Activated CD4-positive, alpha-beta T cell treated with anti-CD3 and anti-CD28 coated beads, Interleukin-10, Interleukin-2, amounts not matched to agents 100 ng/mL and 50 ng/mL, durations not matched to agents 16 hours and 8 hours (primary cell): ENCODE data around the gene CLDN9.
A peak's percentile ranks its signal among the peaks of the same experiment; 100 is the strongest.

Experiments used
- DNase-seq: peaks from one replicate; pipeline ENCODE4 v3.0.0-alpha.2; 2020

CLDN9 gene

DNA sequence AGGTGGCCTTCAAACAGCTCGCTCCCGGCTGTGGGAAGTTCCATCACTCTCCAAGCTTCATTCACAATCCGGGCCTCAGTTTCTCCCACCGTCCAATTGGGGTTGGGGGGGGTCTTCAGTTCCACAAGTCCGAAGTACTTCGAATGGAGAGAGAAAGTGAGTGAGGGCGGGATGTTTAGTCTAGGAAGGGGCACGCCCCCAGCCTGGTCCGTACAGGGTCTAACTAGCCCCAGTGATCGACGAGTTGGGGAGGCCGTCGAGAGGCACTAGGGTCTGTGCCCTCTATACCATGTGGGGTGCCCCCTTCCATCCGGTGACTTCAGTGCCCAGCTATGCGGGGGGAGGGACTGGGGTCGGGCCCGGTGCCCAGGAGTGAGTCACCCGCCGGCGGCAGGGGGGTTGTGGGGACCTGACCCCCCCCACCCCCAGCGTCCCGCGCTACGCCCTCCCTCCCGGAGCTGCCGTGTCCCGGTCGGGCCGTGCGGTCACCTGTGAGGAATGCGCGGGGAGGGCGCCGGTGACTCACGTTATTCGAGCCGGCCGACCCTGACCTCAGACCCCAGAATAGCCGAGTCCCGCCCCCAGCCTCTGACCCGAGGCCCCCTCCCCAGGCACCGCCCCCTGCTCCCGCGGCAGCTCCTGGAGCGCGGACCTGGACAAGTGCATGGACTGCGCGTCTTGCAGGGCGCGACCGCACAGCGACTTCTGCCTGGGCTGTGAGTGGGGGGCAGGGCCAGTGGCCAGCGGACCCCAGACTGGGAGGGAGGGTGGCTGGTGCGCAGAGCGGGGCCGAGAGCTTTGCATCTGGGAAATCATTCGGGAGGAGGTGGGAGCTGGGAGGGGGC, 8.1 kb downstream of the CLDN9 start:
- peak; percentile 37 for DNase-seq

DNA sequence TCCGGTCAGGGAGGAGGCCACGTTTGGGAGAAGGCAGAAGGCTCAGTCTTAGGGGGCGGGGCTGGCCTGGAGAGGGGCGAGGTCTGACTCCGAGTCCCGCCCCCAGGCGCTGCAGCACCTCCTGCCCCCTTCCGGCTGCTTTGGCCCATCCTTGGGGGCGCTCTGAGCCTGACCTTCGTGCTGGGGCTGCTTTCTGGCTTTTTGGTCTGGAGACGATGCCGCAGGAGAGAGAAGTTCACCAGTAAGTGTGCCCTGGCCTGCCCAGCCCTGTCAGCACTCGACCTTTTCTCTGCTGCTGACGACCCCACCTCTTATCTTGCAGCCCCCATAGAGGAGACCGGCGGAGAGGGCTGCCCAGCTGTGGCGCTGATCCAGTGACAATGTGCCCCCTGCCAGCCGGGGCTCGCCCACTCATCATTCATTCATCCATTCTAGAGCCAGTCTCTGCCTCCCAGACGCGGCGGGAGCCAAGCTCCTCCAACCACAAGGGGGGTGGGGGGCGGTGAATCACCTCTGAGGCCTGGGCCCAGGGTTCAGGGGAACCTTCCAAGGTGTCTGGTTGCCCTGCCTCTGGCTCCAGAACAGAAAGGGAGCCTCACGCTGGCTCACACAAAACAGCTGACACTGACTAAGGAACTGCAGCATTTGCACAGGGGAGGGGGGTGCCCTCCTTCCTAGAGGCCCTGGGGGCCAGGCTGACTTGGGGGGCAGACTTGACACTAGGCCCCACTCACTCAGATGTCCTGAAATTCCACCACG, 8.9 kb downstream of the CLDN9 start:
- peak; percentile 80 for DNase-seq

DNA sequence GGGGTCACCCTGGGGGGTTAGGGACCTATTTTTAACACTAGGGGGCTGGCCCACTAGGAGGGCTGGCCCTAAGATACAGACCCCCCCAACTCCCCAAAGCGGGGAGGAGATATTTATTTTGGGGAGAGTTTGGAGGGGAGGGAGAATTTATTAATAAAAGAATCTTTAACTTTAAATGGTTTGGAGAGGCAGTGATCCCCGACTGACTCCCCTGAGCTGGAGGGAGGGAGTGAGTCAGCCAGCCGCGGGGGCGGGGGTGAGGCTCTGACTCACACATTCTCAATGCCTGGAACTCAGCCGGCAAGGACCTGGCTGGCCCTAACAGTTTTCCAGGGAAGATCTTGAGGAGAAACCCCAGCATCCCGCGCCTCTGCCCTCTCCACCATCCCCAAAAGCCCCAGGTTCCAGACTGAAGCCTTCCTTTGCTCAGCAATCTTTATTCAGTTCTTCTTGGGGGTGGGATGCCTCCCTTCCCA, 9.5 kb downstream of the CLDN9 start:
- peak; percentile 89 for DNase-seq

DNA sequence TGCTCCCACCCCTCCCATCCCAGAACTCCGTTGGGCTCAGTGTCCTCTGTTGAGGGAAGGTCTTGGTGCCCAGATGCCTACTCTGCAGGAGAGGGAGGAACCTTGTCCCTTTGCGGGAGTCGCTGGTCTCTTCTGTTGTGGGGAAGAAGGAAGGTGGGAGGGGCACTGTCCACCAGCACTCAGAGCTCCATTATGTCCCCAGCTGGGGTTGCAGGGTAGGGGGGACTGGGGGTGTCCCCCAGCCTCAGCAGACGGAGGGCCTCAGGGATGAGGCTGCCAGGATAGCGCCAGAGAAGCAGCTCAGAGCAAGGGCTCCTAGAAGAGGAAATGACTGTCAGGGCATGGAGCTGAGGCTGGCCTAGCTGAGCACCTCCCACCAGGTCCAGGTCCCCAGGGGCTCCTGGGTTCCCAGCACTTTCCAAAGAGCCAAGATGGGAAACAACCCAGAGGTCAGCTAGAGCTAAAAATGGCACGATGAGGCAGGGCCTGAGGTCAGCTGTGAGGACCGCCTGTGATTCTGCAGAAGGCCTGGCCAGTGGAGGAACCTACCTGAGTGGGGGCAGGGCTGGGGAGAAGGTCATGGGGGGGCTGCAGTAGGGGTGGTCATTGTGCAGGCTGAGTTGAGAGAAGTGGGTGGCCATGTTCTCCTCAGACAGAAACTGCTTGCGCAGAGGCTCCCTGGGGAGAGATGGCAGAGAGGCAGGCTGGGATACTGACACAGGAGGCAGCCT, 10.1 kb downstream of the CLDN9 start:
- peak; percentile 34 for DNase-seq

DNA sequence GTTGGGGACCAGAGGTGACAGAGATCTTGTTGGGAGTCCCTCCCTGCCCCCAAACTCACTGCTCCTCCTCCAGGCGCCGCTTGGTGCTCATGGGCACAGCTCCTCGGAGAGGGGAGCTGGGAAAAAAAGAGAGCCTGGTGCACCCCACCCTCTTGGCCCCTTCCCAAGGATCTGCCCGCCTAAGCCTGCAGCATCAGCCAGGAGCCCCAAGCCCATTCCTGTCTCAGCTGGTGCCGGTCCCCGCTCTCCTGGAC, 10.6 kb downstream of the CLDN9 start:
- no peak for DNase-seq

DNA sequence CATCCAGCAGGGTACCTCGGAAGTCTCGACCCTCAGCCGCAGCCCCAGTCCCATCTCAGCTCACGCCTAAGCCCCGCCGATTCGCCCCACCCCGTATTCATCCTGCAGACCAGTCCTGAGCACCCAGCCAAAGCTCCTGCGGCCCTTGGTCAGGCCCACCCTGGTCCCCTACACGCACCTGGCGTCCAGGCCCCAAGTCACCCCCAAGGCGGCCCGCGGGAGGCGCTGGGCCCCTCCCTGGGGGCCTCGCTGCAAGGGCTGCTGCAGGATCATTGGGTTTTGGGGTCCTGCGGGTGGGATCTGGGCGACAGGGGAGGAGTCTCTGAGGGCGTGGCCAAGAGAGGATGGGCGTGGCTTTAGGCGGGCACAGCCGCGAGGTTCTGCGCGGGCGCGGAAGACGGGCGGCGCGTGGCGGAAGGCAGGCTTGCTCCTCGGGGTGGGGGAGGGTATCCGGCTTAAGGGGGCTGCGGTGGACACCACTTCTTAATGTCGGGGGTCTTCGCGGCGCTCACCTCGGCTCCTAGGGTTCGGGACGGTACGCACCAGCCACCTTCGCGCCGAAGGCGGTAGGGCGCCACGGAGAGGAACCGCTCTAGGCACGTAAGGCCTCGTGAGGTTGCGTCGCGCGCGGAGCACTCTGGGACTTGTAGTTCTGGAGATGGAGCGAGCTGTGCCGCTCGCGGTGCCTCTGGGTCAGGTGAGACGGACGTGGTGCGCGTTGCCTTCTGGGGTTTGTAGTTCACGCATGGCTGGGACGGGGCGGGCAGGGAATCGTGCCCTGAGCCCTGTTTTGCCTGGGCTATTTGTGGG, 11.2 kb downstream of the CLDN9 start, which contains the start of the genes HCFC1R1 and THOC6:
Gene HCFC1R1 (minus strand): TSS at position 274 of the 810 bp plus-strand sequence. CDS start 1 bp downstream, at position 273.
Gene THOC6 (plus strand): TSS at position 367 of the 810 bp plus-strand sequence. CDS start 292 bp downstream, at position 659.
- peak; percentile 98 for DNase-seq

DNA sequence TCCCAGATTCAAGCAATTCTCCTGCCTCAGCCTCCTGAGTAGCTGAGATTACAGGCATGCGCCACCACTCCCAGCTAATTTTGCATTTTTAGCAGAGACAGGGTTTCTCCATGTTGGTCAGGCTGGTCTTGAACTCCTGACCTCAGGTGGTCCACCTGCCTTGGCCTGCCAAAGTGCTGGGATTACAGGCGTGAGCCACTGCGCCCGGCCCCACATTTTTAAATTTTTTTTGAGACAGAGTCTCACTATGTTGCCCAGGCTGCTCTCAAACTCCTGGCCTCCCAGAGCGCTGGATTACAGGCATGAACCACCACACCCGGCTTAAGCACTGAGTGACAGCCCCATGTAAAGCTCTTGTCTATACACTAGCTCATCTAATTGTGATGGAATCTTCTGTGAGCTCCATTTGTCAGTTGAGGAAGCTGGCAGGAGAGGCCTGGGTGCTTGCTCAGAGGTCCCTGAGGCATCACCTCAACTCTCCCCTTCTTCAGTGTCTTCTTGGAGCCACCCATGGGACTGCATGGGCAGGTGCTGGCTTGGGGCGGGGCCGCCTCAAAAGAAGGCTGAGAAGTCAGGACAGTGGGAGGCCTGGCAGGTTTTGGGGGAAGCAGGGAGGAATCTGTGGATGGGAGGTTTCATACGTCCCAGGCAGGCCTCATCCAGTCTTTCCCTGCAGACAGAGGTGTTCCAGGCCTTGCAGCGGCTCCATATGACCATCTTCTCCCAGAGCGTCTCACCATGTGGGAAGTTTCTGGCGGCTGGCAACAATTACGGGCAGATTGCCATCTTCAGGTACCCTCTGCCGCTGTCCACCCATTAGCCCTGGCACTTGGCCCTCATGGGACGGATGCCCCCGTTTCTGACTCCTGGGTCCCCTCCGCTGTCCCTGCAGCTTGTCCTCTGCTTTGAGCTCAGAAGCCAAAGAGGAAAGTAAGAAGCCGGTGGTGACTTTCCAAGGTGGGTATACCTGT, 12.6 kb downstream of the CLDN9 start:
- no peak for DNase-seq

DNA sequence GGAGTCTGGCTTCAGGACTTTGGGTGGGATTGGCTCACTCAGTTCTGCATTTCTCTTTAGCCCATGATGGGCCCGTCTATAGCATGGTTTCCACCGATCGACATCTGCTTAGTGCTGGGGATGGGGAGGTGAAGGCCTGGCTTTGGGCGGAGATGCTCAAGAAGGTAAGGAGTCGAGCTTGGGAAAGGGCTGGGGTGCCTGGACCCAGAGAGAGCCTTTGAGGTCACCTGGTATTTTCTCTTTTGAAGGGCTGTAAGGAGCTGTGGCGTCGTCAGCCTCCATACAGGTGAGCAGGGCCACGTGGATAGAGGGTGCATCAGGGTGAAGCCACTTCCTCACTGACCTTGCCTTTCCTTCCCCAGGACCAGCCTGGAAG, 13.3 kb downstream of the CLDN9 start:
- DNase-seq = no peak

DNA sequence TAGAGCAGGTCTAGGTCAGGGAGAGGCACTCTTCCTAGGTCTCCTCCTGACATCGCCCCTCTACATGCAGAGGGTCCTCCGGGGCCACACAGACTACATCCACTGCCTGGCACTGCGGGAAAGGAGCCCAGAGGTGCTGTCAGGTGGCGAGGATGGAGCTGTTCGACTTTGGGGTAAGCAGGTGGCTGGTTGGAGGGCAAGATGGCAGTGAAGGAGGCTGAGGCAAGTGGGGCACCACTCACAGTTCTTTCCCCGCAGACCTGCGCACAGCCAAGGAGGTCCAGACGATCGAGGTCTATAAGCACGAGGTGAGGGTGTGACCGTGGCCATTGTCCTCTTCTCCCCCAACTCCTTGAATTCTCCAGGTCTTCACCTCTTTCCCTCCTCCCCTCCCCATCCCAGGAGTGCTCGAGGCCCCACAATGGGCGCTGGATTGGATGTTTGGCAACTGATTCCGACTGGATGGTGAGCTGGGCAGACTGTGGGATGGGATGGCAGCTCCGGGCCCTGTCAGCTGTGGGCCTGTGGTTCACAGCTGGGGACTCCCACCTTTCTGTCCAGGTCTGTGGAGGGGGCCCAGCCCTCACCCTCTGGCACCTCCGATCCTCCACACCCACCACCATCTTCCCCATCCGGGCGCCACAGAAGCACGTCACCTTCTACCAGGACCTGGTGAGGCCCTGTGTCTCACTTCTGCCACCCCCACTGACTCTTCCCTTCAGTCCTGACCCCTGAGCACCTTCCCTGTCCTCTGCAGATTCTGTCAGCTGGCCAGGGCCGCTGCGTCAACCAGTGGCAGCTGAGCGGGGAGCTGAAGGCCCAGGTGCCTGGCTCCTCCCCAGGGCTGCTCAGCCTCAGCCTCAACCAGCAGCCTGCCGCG, 14.1 kb downstream of the CLDN9 start:
- no peak for DNase-seq

DNA sequence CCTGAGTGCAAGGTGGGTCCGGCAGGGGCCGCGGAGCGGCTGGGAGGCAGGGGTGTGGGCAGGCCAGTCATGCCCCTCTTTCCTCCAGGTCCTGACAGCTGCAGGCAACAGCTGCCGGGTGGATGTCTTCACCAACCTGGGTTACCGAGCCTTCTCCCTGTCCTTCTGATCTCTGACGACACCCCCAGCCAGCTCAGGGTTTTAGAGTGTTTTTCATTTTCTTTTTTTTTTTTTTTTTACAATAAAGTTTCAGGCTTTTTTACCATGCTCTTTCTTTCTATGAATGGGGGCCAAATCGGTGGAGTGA, 14.7 kb downstream of the CLDN9 start:
- DNase-seq = no peak

DNA sequence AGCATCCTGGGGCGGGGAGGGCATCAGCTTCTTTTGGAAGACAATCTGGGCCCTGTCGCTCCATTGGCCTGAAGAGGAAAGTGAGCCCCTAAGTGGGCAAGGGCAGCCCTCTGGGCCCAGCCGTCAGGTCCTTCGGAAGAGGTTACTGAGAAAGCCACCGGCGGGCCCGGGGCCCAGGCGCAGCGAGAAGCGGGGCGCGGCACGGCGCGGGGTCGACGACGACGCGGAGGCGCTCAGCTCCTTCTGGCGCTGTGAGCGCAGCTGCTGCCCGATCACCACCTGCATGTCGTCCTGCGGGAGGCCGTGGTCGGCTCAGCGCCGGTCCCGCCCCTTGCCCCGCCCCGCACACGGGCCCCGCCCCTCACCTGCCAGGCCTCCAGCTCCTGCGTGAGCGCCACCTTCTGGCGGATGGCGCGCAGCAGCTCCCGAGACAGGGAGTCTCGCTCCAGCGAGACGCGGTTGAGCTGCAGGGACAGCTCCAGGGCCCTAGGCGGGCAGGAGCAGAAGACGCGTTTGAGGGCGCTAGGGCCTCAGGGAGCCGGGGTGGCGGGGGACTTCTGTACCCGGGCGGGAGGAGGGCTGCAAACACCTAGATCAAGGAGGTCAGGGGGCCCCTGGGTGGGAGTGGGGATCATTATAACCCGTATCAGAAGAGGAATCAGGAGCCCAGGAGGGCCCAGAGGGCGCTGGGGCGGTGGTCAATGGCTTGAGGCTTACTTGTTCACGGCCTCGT, 15.4 kb downstream of the CLDN9 start:
- peak; percentile 94 for DNase-seq

DNA sequence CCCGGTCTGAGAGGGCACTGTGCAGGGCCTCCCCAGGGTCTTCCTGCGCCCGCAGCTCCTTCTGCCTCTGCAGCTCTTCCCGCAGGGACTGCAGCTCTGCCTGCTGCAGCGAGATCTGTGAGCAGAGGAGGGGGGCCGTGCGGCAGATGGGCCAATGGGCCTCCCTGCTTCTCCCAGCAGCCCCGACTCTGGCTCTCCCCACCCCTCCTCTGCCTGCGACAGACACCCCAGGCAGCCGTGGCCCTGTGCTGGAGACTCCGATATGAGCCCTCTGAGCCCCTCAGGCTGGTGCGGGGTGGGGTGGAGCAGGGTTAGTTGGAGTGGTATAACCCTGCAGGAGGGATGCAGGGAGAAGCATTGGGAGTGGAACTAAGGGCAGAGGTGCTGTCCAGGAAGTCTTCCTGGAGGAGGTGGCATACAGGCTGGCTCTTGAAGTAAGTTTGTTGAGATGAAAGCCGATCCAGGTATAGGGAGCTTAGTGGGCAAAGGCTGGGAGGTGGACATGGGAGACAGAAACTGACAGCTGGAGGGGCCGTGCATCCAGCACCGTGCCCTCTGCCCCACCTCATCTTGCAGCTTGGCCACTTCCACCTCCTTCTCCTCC, 16.1 kb downstream of the CLDN9 start:
- DNase-seq = no peak

DNA sequence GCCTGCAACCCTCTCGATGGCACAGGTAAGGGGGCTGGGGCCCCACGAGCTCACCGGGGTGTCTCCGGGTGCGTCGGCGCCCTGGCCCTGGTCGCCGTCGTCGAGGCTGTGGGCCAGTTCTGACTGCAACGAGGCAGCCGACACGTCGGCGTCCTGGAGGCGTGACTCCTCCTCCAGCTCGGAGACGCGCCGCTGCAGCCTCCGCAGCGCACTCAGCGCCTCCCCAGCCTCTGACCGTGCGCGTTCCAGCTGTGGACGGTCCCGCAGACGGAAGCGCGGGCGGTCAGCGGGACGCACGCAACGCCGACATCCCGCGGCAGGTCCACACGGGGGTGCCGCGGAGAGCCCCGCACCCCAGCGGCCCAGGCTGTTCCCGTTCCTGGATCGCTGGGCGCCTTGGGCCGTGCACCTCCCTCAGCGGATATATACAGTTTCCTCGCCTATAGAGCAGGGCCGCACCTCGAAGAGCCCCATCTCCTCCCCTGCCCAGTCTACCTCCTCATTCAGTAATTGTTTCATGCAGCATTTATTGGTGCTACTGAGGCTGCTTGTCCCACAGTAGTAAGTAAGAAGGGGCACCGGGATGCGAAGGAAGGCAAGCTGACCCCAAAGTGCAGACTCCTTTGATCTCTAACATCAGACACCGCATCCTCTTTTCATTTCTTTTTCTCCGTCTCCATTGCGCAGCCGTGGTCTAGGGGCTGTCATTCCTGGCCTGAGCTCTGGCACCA, 16.9 kb downstream of the CLDN9 start:
- DNase-seq = peak; percentile 69

DNA sequence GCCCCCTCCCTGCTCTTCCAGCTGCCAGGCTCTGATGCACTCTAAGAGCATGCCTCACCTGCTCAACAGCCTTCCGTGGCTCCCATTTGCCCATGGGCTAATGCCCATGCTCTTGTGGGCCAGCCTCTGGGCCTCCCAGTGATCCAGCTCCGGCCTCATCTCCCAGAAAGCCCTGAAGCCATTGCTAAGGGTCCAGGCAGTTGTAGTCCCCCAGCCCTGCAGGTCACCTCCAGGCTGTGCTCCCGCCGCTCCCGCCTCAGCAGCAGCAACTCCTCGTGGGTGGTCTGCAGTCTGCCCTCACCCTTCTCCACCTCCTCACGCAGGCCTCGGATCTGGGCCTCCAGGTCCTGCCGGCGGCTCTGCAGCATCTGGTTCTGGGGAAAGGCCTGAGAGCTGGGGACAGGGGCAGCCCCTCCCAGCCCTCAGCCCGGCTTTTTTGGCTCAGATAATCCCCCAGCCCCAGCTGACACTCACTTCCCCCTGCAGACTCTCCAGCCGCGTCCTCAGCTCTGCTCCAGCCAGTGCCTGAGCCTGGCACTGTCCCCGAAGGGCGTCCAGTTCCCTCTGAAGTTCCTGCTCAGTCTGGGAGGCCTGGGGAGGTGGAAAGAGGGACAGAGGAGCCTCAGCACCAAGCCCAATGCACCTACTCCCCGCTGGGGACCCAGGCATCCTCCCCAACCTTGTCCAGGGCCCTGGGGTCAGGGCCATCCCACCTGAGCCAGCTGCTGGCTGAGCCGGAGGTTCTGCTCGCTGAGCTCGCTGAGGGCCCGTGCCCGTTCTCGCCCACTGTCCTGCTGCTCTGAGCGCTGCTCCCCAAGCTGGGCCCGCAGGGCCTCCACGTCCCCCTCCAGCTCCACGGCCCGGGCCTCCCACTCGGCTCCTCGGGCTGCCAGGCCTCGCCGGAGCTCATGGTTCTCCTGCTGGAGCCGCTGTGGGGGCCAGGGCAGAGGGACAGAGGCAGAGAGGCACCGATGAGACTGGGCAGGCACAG, 17.8 kb downstream of the CLDN9 start:
- no peak for DNase-seq

DNA sequence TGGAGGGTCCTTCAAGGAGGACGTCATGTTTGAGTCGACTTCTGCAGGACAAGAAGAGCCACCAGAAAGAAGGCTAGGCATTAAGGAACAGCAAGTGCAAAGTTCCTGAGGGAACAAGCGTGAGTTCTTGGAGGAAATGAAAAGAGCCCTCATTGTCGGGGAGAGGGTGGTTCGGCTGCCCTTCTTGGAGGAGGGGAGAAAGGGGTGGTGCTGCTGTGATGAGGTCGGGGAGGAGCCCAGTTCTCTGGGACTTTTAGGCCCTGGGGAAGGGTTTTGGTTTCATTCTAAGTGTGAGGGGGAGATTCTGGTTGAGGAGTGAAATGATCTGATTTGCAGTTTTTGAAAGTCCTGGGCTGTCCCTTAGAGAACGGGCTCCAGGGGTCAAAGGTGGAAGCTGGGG, 19.9 kb downstream of the CLDN9 start:
- peak; percentile 39 for DNase-seq

DNA sequence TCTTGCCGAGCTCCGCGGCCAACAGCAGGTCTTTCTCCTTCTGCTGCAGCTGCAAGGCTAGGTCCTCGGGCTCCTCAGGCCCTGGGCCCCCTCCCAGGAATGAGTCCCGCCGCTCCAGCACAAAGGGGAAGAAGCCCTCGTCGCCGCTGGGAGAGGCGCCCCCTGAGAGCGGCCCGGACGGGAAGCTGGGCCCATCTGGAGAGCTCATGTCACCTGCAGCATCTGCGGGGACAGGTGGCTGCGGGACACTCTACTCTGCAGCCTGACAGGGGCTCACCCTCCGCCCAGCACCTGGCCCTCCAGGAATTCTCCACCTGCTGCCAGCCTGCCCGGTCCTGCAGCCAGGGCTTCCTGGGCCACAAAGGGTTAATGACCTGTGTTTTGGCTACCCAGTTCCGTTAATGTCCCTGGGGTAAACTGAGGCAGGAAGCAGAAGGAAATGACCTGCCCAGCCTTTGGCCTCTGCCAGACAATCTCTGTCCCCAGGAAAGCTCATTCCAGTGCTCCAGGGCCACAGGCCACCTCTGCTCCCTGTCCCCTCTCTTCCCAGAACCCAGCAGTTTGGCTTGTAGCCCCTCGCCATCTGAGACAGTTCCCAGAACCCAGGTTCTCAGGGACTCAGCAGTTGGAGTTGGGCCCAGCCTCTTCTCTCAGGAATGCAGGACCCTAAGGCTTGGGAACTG, 22.7 kb downstream of the CLDN9 start:
- no peak for DNase-seq
